T47D (cell line): ENCODE measurements around the gene RHOBTB1.

Source experiments
- DNase-seq, 2 experiments: peaks; one replicate each; pipeline versions ENCODE4 v3.0.0 to v3.0.0-alpha.2; 2011 to 2012; ENCODE audit warnings: low read depth in 1 of 2, low spot score in 1 of 2
- JUND ChIP-seq: IDR thresholded peaks from 2 replicates; pipeline ENCODE4 v1.6.1; 2012; ENCODE audit warnings: low read depth
- in situ Hi-C: cut with HindIII; loops from 2 replicates; pipeline ENCODE4 v1.10.0; 2016; ENCODE audit warnings: low sequenced_read_pairs, low pct_unique_long_range_greater_than_20kb

RHOBTB1 gene

DNA sequence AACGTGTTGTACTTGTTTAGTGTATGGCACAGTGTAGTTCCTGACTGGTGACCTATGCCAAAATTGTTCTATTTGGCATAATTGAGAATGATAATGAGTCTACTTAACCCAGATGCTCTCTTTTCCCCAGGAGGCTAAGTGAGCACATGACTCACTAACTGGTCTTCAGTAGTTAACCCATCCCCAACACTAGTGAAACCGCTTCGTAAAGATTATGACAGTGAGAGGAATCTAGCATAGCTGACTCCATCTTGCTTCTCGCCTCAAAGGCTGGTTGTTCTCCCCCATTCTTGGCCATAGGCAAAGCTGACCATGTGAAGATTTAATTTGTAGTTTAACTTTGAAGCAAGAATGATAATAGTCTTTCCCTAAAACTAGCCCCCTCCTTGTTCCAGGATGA is 118.5 kb downstream of the RHOBTB1 start:
- in situ Hi-C loops, result no loop called here
- no peak for DNase-seq

DNA sequence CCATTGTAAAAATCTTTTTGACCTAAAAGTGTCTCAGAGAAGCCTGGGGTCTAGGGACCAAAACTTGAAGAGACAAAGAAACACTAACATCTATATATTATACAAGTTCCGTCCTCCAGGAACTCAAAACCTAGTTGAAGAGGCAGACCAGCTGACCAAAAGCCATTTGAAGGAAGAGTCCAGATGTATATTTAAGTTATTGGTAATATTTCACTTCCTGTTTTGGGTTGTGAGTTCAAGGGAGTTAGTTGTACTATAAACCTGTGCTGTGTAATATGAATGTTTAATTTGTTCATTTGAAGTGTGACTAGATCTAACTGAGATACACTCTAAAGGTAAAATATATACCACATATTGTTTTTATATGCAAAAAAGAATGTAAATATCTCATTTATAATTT is 120.7 kb downstream of the RHOBTB1 start:
- no peak for TF ChIP-seq JUND
- DNase-seq, result no peak
- in situ Hi-C loops, result no loop called here

More for the DNA sequence above, 118.5 kb downstream of the RHOBTB1 start:
- no peak for TF ChIP-seq JUND

DNA sequence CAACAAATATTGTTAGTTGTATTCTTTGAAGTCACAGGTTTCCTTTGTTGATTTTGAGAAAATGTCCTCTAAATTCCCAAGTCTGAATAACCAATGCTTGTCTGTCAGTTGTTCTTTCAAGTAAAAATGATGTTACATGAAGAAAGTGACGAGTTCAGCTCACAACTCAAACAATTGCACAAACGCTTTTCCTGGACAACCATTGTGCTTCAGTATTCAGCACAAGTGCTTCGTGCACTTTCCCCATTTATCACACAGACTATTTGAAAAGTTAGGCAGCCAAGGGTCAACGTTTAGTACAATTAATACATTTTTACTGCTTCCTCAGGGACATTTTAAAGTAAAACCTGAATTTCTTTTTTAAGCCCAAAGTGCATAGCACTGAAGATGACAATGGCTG is 121.2 kb downstream of the RHOBTB1 start:
- DNase-seq, result no peak
- in situ Hi-C loops, result no loop called here
- TF ChIP-seq JUND, result no peak

DNA sequence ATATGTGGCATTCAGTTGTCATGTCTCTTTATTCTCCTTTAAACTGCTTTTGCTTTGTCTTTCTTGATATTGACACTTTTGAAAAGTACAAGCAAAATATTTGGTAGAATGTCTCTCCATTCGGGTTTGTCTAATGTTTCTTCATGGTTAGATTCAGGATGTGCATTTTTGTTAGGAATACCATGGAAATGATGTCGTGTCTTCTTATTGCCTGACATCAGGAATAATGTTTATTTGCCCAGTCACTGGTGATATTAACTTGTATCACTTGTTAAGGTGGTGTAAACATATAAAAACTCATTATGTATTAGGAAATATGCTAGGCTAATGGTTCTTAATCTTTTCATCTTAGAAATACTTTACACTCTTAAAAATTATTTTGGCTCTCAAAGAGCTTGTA is 122.3 kb downstream of the RHOBTB1 start:
- TF ChIP-seq JUND, result no peak
- in situ Hi-C loops, result no loop called here
- no peak for DNase-seq

DNA sequence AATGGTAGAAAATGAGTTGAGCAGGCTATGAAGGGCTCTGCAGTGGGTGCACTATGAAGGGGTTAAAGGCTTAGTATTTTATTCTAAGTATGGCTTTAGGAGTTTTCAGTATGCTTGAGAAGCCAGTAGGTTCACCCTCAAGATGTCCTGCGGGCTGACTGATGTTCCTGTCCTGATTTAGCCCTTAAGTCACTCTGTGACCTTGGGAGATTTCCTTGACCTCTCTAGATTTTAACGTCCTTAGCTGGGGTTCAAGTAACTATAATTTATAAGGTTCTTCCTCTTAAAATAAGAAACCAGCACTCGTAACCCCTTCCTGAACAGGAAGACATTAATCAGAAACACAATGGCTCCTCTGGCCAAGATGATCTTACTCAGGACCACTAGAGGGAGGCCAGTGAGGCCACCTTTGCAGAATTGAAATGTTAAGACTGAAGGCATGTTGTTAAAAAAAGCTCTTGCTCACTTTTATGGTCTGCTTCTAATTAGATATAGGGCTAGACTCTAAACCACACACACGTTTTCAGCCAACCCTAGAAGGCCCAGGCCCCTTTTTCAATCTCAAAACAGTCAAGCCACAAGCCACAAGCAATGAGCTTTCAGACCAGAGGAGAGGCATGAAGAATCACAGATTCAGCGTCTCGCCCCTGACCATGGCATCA is 123.8 kb downstream of the RHOBTB1 start:
- TF ChIP-seq JUND, result no peak
- in situ Hi-C loops, result no loop called here
- peak in 1 of 2 experiments; percentile 42 for DNase-seq
